ENCODE data around the gene CTNNA2.
A peak's percentile ranks its signal among the peaks of the same experiment; 100 is the strongest.
"Not testable (repeated sequence)": the region's sequence is repeated elsewhere in the genome, so short reads cannot be mapped to it uniquely, and the experiment has no call there.

CTNNA2 gene

GRCh38 chr2:80195034-80195433 lies 682.2 kb downstream of the CTNNA2 start:
- no peaks in the 10 kb centered on the region for H3K36me3 ChIP-seq (ENCODE audit: control insufficient read depth, insufficient read depth, low read length)
- H3K27me3 ChIP-seq (ENCODE audit: control insufficient read depth, insufficient read depth, low read length): no peaks in the 10 kb centered on the region
- H3K9me3 ChIP-seq (ENCODE audit: control insufficient read depth, insufficient read depth, low read depth, low read length): no peaks in the 10 kb centered on the region
- no peak overlapping the region for H3K9ac ChIP-seq (ENCODE audit: low read length)
- no peak overlapping the region for H3K27ac ChIP-seq (ENCODE audit: low read depth, low read length)
- H3K4me3 ChIP-seq (ENCODE audit: low read depth, low read length): no peak overlapping the region
- H3K4me1 ChIP-seq (ENCODE audit: control insufficient read depth, insufficient read depth, low read length): peaks cover 4% of the 10 kb centered on the region; the same call in 1 of the 2 replicates

- H3K36me3 ChIP-seq (ENCODE audit: control insufficient read depth, insufficient read depth, low read length): no peaks in the 10 kb centered on the region
- H3K9ac ChIP-seq (ENCODE audit: low read length): no peak overlapping the region
- H3K9me3 ChIP-seq (ENCODE audit: control insufficient read depth, insufficient read depth, low read depth, low read length): peaks cover 8% of the 10 kb centered on the region
- no peak overlapping the region for H3K27ac ChIP-seq (ENCODE audit: low read depth, low read length)
- H3K4me1 ChIP-seq (ENCODE audit: control insufficient read depth, insufficient read depth, low read length): peaks cover 4% of the 10 kb centered on the region; the same call in 1 of the 2 replicates
- H3K27me3 ChIP-seq (ENCODE audit: control insufficient read depth, insufficient read depth, low read length): no peaks in the 10 kb centered on the region
- H3K4me3 ChIP-seq (ENCODE audit: low read depth, low read length): no peak overlapping the region
Measured at GRCh38 chr2:80198042-80198441, 685.2 kb downstream of the CTNNA2 start.

GRCh38 chr2:80199504-80199903 lies 686.7 kb downstream of the CTNNA2 start:
- Histone ChIP-seq H3K9me3 (ENCODE audit: control insufficient read depth, insufficient read depth, low read depth, low read length) (peaks cover 20% of the 10 kb centered on the region), H3K36me3 (ENCODE audit: control insufficient read depth, insufficient read depth, low read length) (no peaks in the 10 kb centered on the region), H3K4me3 (ENCODE audit: low read depth, low read length) (no peak overlapping the region), H3K9ac (ENCODE audit: low read length) (no peak overlapping the region), H3K4me1 (ENCODE audit: control insufficient read depth, insufficient read depth, low read length) (peaks cover 4% of the 10 kb centered on the region; the same call in 1 of the 2 replicates), H3K27me3 (ENCODE audit: control insufficient read depth, insufficient read depth, low read length) (no peaks in the 10 kb centered on the region), H3K27ac (ENCODE audit: low read depth, low read length) (no peak overlapping the region)

GRCh38 chr2:80203929-80204328 lies 691.1 kb downstream of the CTNNA2 start:
- H3K36me3 ChIP-seq (ENCODE audit: control insufficient read depth, insufficient read depth, low read length); H3K9ac ChIP-seq (ENCODE audit: low read length); H3K4me3 ChIP-seq (ENCODE audit: low read depth, low read length); H3K4me1 ChIP-seq (ENCODE audit: control insufficient read depth, insufficient read depth, low read length); H3K27ac ChIP-seq (ENCODE audit: low read depth, low read length); H3K27me3 ChIP-seq (ENCODE audit: control insufficient read depth, insufficient read depth, low read length): not testable (repeated sequence)
- H3K9me3 ChIP-seq (ENCODE audit: control insufficient read depth, insufficient read depth, low read depth, low read length): peaks cover 30% of the 10 kb centered on the region

- Histone ChIP-seq H3K9me3 (ENCODE audit: control insufficient read depth, insufficient read depth, low read depth, low read length) (peaks cover 30% of the 10 kb centered on the region), H3K36me3 (ENCODE audit: control insufficient read depth, insufficient read depth, low read length) (no peaks in the 10 kb centered on the region), H3K27ac (ENCODE audit: low read depth, low read length) (no peak overlapping the region), H3K27me3 (ENCODE audit: control insufficient read depth, insufficient read depth, low read length) (no peaks in the 10 kb centered on the region), H3K4me1 (ENCODE audit: control insufficient read depth, insufficient read depth, low read length) (no peaks in the 10 kb centered on the region), H3K4me3 (ENCODE audit: low read depth, low read length) (no peak overlapping the region), H3K9ac (ENCODE audit: low read length) (no peak overlapping the region)
Measured at GRCh38 chr2:80205498-80205897, 692.6 kb downstream of the CTNNA2 start.

DNA sequence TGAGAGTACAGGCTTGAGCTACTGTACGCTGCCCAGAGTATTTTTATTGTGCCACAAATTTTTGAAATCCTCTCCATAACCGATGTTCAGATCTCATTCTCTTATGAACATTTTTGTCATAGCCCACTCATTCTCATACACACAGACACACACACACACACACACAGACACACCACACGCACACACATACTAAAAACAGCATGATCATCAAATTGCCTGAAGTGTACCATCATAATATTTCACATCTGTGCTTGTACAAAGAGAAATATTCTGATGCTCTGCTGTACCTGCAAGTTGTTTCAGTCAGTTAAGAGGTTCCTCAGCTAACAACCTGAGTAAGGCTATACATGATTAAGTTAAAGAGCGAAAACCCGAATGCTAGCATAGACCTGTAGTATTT lies 696.6 kb downstream of the CTNNA2 start:
- H3K9me3 ChIP-seq (ENCODE audit: control insufficient read depth, insufficient read depth, low read depth, low read length): peaks cover 10% of the 10 kb centered on the region
- no peaks in the 10 kb centered on the region for H3K36me3 ChIP-seq (ENCODE audit: control insufficient read depth, insufficient read depth, low read length)
- no peak overlapping the region for H3K4me3 ChIP-seq (ENCODE audit: low read depth, low read length)
- no peaks in the 10 kb centered on the region for H3K4me1 ChIP-seq (ENCODE audit: control insufficient read depth, insufficient read depth, low read length)
- H3K9ac ChIP-seq (ENCODE audit: low read length): no peak overlapping the region
- no peak overlapping the region for H3K27ac ChIP-seq (ENCODE audit: low read depth, low read length)
- no peaks in the 10 kb centered on the region for H3K27me3 ChIP-seq (ENCODE audit: control insufficient read depth, insufficient read depth, low read length)

GRCh38 chr2:80217446-80217845 lies 704.6 kb downstream of the CTNNA2 start:
- Histone ChIP-seq H3K27ac (ENCODE audit: low read depth, low read length) (no peak overlapping the region), H3K27me3 (ENCODE audit: control insufficient read depth, insufficient read depth, low read length) (no peaks in the 10 kb centered on the region), H3K4me1 (ENCODE audit: control insufficient read depth, insufficient read depth, low read length) (no peaks in the 10 kb centered on the region), H3K36me3 (ENCODE audit: control insufficient read depth, insufficient read depth, low read length) (no peaks in the 10 kb centered on the region), H3K4me3 (ENCODE audit: low read depth, low read length) (no peak overlapping the region), H3K9ac (ENCODE audit: low read length) (no peak overlapping the region), H3K9me3 (ENCODE audit: control insufficient read depth, insufficient read depth, low read depth, low read length) (peaks cover 16% of the 10 kb centered on the region)

DNA sequence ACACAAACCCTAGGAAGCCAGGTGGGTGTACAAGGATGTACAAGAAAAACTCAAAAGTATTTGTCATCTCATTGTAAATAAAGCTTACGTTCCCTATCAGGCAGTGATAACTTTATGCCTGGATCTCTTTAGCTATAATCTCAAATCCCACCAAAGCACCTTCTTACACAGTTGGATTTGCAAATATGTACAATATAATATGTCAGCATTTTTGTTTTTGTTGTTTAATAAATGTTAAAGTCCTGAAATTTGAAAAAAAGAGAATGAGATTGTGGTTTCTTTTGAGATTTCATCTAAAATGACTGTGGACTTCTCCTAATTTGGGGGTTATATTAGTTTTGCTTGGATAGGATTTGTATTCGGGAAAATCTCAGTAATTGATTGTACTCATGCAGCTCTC lies 709.8 kb downstream of the CTNNA2 start:
- H3K4me1 ChIP-seq (ENCODE audit: control insufficient read depth, insufficient read depth, low read length): no peaks in the 10 kb centered on the region
- no peak overlapping the region for H3K9ac ChIP-seq (ENCODE audit: low read length)
- H3K36me3 ChIP-seq (ENCODE audit: control insufficient read depth, insufficient read depth, low read length): no peaks in the 10 kb centered on the region

DNA sequence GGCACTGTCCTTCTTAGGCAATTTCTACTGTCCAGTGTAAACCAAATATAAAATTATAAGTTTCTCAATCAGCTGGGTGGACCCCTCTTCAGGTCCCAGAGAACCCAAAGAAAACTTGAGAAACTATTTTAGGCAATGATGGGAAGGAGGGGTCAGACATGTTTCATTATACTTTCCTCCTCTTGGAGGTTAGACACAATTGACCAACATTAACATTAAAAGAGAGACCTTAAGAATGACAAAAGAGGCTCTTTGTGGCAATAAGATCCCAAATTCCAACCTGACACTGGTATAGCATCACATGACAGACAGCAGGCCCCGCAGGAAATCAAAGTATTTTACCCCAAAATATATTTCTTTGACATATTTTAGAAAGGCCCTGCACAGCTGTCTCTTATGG lies 718.6 kb downstream of the CTNNA2 start:
- Histone ChIP-seq H3K9ac (ENCODE audit: low read length) (peak overlapping the region; percentile 53), H3K27me3 (ENCODE audit: control insufficient read depth, insufficient read depth, low read length) (no peaks in the 10 kb centered on the region), H3K27ac (ENCODE audit: low read depth, low read length) (peak overlapping the region; percentile 68; the same call in 1 of the 2 replicates), H3K4me3 (ENCODE audit: low read depth, low read length) (peak overlapping the region; percentile 37), H3K4me1 (ENCODE audit: control insufficient read depth, insufficient read depth, low read length) (peaks cover 9% of the 10 kb centered on the region; the same call in 1 of the 2 replicates), H3K9me3 (ENCODE audit: control insufficient read depth, insufficient read depth, low read depth, low read length) (no peaks in the 10 kb centered on the region), H3K36me3 (ENCODE audit: control insufficient read depth, insufficient read depth, low read length) (no peaks in the 10 kb centered on the region)

More for the DNA sequence above, 709.8 kb downstream of the CTNNA2 start:
- Histone ChIP-seq H3K9me3 (ENCODE audit: control insufficient read depth, insufficient read depth, low read depth, low read length) (no peaks in the 10 kb centered on the region), H3K4me3 (ENCODE audit: low read depth, low read length) (no peak overlapping the region), H3K27ac (ENCODE audit: low read depth, low read length) (no peak overlapping the region), H3K27me3 (ENCODE audit: control insufficient read depth, insufficient read depth, low read length) (no peaks in the 10 kb centered on the region)

DNA sequence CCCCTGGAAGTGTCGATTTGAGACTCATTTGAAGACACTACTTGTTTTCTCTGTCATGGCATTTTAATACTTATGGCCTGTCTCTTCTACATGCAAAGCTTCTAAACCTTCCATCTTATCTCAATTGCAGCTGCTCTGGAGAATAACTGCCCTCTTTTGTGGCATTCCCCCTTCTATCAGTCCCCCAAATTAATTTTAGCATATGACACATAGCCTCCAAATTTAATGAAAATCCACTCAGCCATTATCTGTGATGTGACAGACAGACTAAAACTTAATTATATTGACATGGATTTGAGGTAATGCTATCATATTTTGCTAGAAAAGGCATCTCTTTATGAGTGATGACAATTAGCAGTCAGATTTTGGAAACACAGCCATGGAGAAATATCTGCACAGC lies 720.5 kb downstream of the CTNNA2 start:
- Histone ChIP-seq H3K27ac (ENCODE audit: low read depth, low read length) (no peak overlapping the region), H3K27me3 (ENCODE audit: control insufficient read depth, insufficient read depth, low read length) (no peaks in the 10 kb centered on the region), H3K4me3 (ENCODE audit: low read depth, low read length) (no peak overlapping the region), H3K9me3 (ENCODE audit: control insufficient read depth, insufficient read depth, low read depth, low read length) (no peaks in the 10 kb centered on the region), H3K36me3 (ENCODE audit: control insufficient read depth, insufficient read depth, low read length) (no peaks in the 10 kb centered on the region), H3K4me1 (ENCODE audit: control insufficient read depth, insufficient read depth, low read length) (peaks cover 9% of the 10 kb centered on the region; the same call in 1 of the 2 replicates), H3K9ac (ENCODE audit: low read length) (no peak overlapping the region)

- H3K9me3 ChIP-seq (ENCODE audit: control insufficient read depth, insufficient read depth, low read depth, low read length): no peaks in the 10 kb centered on the region
- no peaks in the 10 kb centered on the region for H3K4me1 ChIP-seq (ENCODE audit: control insufficient read depth, insufficient read depth, low read length)
- no peaks in the 10 kb centered on the region for H3K36me3 ChIP-seq (ENCODE audit: control insufficient read depth, insufficient read depth, low read length)
- no peak overlapping the region for H3K4me3 ChIP-seq (ENCODE audit: low read depth, low read length)
- no peaks in the 10 kb centered on the region for H3K27me3 ChIP-seq (ENCODE audit: control insufficient read depth, insufficient read depth, low read length)
- no peak overlapping the region for H3K9ac ChIP-seq (ENCODE audit: low read length)
- H3K27ac ChIP-seq (ENCODE audit: low read depth, low read length): no peak overlapping the region
Measured at GRCh38 chr2:80238692-80239469, 726.0 kb downstream of the CTNNA2 start.

Data from HUES6 (cell line).